NCI-H1105 (cell line): ENCODE results near the gene NGF.

Experiments
- DNase-seq: peaks from one replicate; lab custom pipeline; 2025; lab: John Stamatoyannopoulos, UW

NGF gene

DNA sequence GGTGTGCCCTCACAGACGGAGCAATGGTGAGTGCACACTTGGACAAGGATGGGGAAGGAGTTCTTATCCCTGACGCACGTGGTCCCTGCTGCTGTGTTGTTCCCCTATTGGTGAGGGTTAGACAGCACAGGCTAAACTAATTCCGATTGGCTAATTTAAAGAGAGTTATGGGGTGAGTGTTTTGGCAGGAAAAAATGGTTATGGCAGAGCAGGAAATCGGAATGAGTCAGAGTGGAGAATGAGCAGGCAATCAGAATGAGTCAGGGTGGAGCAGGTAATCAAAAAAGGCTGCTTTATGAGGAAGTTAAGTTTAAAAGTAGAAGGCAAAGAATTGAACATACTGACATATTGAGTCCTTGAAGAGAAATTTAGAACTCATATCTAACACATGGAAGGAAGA lies 100.5 kb downstream of the NGF start:
- no peak for DNase-seq

DNA sequence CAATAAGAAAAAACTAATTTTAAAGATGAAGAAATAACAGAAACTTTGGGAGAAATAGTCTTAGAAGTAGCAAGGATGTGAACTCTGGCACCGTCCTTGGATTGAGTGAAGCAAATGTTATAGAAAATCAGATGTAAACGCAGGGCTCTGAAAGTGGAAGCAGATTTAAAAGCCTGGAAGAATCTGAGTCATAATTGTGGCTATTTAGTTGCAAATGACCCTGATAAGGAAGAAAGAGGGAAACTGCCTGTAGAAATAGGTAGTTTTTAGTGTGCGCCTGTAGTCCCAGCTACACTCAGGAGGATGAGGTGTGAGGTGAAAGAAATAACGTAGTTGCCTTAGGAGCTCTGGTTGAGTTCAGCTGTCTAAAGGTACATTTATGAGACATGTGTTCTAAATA lies 101.0 kb downstream of the NGF start:
- no peak for DNase-seq
